GM19324 (cell line): ENCODE results near the gene AMOTL2.

Experiments
- ATAC-seq: cut with Tn5 transposase; IDR thresholded peaks from one replicate; pipeline ENCODE4 v1.9.1; 2021; ENCODE audit warnings: mild to moderate bottlenecking, moderate library complexity; ENCODE audit not compliant: unreplicated experiment, low FRiP score

AMOTL2 gene

DNA sequence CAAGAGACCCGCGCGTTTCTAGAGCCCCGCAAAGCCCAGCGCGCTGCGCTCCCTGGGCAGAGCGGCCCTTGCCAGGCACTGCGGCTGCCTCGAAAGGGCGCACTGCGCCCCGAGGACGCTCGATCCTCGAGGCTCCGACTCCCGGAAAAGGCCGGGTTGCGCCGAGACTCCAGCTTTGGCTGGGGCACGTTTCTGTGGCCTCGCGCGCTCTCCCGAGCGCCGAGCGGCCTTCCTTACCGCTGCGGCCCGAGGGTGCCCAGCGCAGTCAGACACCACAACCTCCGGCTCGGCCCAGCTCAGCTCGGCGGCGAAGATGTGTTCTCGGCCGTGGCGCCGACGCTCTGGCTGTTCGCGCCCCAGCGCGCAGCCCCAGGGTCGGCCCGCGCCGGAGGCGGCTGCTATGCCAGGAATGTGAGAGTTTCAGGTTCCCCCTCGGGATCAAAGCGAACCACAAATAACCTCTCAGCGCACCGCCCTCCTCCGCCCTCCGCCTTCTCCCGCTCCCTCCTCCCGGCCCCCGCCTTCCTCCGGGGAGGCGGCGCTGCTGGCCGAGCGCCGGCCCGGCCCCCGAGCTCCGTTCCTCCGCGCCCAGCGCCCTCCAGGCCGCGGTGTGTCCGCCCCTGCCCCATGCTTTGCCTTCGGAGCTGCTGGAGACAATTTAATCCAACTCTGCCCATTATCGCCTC is at the start of gene AMOTL2:
Gene AMOTL2, minus strand, starts transcription at position 343 of the 686 bp plus-strand sequence. CDS start 3,014 bp downstream, outside the sequence.
- no peak for ATAC-seq

DNA sequence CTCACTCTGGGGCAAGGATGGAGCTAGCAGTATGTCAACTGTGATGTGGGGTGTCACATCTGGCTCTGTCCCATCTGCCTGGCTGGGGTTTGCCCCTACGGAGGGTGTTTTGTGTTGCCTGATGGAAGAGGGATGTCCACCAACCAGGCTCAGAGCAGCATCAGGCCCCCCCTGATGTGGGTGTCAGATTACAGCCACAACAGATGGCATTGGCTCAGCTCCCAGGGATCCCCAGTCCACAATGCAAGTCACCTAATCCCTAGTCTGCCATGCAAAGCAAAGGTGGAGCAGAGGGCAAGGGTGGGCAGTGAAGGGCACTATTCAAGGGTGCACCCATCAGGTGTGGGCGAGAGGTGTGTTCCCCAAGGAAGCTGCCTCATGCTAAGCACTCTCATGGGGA is 48.9 kb upstream of the AMOTL2 start:
- ATAC-seq: no peak

DNA sequence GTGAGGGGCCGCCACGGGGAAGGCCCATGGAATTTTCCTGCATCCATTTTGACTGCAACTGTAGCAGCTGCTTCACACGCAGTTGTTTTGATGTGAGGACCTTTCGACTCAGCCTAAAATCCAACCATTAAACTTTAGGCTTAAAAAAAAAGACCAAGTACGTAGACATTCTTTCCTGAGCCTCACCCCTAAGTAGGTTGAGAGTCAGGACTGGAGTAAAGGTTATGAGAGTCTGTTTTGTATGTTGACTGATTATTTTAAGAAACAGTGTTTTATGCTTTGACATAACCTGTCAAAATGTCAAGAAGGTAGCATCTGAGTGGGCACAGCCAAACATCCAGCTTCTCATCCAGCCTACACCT is 45.7 kb upstream of the AMOTL2 start:
- ATAC-seq: no peak

DNA sequence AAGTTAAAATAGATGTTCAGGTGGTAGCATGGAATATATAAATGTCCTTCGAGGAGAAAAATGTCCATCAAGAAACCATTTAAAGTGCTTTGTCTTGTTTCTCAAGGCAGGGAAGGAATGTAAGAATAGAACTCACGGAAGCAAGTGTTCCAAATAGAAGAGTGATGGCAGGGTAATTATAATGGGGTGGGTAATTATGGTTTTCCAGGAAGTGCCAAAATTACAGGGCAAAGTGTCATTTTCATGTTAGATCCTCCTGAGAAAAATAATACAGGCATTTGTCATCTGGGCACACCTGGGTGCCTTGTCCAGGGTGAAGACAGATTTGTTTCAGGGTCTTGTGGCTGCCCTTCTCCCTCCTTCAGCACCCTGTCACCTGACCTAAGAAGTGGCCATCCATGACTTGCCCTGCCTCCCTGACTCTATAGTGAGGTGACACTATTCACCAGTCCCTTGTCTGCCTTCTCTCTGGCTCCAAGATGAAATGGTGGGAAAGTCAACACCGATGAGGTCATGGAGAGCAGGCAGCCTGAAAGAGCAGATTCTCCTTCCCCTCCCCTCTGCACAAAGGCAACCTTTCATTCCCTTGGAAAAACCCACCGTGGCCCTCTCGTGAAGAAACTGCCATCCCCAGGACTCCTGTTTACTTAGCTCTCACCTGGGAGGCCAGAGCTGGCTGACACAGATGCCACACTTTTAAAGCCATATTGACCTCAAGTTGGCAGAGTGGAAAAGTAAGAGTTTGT is 45.1 kb upstream of the AMOTL2 start:
- ATAC-seq: no peak

GRCh38 chr3:134409041-134409440 is 34.8 kb upstream of the AMOTL2 start:
- ATAC-seq: no peak

DNA sequence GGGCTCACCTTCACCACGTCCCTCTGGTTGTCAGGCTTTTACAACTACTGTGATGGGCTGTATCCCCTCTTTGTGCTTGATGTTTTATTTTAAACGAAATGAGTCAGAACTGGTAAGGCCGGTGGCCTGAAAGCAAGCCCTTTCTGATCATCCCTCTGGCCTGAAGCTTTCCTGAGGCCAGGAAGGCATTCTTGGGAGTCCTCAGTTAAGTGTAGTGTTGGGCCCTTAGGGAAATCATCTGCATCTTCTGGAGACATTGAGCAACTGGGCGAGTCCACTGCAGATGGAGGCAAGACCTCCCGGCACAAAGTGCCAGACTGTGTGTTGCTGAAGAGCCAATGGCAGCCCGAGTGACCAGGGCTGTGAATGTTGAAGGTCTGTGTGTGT is 33.0 kb upstream of the AMOTL2 start:
- ATAC-seq: no peak

DNA sequence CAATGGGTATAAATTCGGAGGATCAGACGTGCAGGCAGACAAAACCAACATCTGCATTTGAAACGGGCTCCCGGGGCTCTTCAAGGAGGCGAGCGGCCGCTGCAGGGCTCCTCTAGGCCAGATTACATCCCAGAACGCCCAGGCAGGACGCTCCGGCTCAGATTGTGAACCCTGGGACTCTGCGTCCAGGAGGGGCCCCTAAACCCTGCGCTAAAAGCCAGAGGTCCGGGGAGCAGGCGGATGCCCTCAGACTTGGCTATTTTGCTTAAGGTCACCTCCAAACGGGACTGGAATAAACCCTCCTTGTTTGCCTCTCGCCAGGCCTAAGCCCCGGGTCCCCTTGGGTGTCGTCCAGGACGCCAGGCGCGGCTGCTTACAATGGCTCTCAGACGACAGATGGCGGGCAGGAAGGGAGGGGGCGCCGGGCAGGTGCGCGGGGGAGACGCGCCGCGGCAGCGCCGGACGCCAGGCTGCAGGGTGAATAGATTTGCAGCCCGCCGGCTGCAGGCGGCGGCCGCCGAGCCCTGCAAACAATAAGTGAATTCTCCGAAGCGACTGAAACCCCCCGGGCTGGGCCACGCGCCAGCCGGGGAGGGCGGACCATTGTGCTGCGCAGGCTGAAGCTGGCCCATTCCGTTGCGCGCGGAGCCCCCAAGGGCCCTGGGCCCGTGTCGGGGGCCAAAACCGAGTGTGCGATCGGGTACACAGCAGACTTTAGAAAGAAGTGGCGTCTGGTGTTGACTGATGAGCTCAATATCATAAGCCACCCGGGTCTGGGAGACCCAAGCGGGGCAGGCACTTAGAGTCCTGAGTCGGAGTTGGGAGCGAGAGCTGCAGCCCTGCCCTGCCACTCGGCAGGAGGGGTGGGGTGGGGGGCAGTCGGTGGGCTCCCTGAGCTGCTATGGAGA is 32.3 kb upstream of the AMOTL2 start:
- ATAC-seq: no peak

GRCh38 chr3:134404366-134404885 is 30.2 kb upstream of the AMOTL2 start:
- no peak for ATAC-seq

DNA sequence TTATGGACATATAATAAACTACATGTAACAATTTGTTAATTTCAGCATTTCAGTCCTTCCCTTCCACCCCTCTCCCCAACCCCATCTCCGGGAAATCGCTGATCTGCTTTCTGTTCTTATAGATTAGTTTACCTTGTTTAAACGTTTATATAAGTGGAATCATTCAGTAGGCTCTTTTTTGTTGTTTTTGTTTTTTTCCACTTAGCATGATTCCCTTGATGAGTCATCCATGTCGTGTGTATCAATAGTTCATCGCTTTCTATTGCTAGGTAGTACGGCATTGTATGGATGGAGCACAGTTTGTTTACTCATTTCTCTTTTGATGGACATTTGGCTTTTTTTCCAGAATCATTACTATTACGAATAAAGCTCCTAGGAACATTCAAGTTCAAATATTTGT is 23.5 kb upstream of the AMOTL2 start:
- no peak for ATAC-seq

GRCh38 chr3:134395103-134395502 is 20.9 kb upstream of the AMOTL2 start:
- ATAC-seq: no peak

GRCh38 chr3:134394380-134394779 is 20.1 kb upstream of the AMOTL2 start:
- no peak for ATAC-seq

- no peak for ATAC-seq
These were observed 18.8 kb upstream of the AMOTL2 start for GRCh38 chr3:134393074-134393473.

DNA sequence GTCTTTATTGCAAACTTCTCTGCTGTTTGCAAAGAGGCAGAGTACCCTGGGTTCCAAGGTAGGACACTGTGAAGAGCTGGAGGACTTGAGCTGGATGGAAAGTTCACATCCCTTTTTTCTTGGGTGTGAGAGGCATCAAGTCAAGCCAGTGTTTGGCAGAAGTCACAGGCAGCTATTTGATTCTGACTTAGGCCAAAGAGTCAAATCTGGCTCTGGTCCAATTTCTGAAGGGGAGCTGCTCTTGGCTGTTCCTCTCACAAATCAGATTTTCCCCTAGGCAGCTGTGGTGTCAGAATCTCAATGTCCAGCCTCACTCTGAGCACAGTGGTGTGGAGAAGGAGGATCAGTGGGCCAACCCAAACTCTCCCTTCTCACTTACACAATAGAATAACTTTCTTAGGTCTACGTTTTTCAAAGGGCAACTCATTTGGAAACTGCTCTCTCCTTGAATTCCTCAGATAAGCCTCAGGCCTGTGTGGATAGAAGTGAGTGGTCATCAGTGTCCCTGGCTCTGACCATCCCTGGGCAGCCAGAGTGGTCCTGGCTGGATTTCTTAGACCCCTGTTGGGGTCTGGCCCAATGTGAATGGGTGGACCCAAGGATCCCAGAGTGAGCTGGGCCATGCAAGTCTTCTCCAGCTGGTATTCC is 18.2 kb upstream of the AMOTL2 start:
- no peak for ATAC-seq

DNA sequence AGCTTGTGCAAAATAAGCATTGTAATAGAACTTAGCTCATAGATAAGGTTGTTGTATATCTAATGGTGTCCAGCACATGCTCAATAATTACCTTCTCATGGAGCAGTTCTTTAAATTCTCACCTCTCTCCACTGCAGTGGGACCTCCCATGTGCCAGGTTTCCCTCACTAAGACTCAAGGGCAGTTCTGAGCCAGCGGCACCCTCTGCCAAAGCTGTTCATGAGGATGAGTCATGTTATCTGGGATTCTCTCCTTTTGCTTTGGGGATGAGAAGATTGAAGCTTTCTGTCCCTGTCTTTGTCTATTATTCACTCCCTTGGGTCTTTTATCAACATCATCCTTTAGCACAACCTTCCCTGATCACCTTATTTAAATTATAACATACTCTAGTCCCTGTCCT is 15.6 kb upstream of the AMOTL2 start:
- no peak for ATAC-seq

DNA sequence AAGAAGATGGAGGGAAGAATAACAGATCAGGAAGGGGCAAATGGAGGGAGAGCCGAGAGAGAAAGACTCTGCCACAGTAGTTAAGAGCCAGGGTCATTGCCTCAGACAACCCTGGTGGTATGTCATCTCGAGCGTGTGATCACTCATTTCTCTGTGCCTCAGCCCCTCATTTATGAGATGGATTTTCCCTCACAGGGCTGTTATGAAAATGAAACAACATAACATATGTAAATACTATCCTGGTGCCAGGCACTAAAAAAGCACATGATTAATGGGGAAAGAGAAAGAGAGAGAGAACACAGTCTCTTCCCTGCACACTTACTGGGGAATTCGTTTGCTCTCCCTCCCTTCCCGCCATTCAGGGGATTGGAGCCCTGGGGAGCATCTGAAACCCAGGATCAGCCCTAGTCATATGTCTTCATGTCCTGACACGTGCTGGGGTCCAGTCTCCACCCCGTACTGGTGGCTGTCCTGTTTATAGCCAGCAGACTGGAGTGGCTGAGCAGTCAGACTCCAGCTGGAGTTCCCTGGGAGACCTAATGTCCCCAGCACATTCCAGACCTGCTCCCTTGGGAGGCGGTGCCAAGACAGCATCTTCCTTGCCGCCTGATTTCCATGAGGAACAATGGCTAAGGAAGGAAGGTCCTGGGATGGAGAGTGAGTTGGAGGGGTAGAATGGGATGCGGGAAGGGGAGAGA is 14.7 kb upstream of the AMOTL2 start:
- ATAC-seq: no peak

DNA sequence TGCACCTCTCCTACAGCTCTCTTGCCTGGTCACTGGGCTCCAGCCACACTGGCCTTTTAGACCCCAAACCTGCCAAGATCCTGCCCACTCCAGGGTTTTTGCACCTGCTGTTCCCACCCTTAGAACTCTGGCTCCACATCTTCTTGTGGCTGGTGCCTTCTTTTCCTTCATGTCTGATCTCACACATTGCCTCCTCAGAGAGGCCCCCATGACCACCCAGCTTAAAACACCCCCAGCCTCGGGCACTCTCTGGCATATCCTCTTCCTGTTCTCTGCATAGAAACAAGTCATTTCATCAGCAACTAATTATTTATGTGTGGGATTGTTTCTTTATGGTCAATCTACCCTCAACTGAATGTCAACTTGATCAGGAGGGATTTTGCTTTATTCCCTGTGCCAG is 14.0 kb upstream of the AMOTL2 start:
- ATAC-seq: no peak

- no peak for ATAC-seq
These were observed 13.0 kb upstream of the AMOTL2 start for GRCh38 chr3:134387293-134387692.

DNA sequence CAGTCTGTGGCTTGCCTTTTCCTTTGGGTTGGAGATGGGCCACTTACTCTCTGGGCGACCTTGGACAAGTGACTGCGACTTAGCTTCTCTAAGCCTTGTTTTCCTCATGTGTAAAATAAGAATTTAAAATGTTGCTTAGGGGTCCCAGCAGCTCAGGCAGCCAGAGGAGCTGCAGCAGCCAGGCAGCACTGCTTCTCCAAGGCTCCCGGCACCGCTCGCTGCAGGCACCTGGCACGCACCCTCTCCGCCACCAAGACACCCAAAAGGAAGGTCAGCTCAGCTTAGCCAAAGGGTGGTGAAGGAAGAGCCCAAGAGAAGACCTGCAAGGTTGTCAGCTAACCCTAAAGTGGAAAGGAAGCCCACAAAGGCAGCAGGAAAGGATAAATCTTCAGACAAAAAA is 10.7 kb upstream of the AMOTL2 start:
- no peak for ATAC-seq

- ATAC-seq: no peak
These were observed 7.7 kb upstream of the AMOTL2 start for GRCh38 chr3:134381831-134382442.

GRCh38 chr3:134381076-134381475 is 6.8 kb upstream of the AMOTL2 start:
- ATAC-seq: no peak
